Activated B cell treated with CpG ODN at 0.5 μM for 24 hours (primary cell): Measurements from ENCODE around the gene PSMA1. TPM values are rescaled to one million over a fixed set of nuclear protein-coding genes. Genes with fewer than 3 reads are reported as not detected.
"Not testable (repeated sequence)": the region's sequence is repeated elsewhere in the genome, so short reads cannot be mapped to it uniquely, and the experiment has no call there.

Experiments
- ATAC-seq: fragments of 200-7000 bp; cut with Tn5 transposase; one replicate; pipeline ENCODE4 v1.10.0; 2021; ENCODE audit warnings: low read depth, mild to moderate bottlenecking, moderate library complexity
- CTCF ChIA-PET: fragments of 350-600 bp; sonication (Branson Sonifier 250); formaldehyde crosslinking; loops from one replicate; lab custom pipeline; 2021; ENCODE audit warnings: antibody characterized with exemption; lab: Charles Lee
- POLR2A ChIA-PET: fragments of 350-600 bp; sonication (Branson Sonifier 250); formaldehyde crosslinking; loops from one replicate; lab custom pipeline; 2021; ENCODE audit warnings: antibody characterized with exemption; lab: Charles Lee
- DNase-seq: peaks from one replicate; pipeline ENCODE4 v3.0.0; 2022
- H3K27ac Mint-ChIP-seq: one replicate; pipeline ENCODE4 v1.8.0; 2020; ENCODE audit warnings: mixed read lengths
- H3K27me3 Mint-ChIP-seq: one replicate; pipeline ENCODE4 v1.8.0; 2021; ENCODE audit warnings: mixed read lengths
- H3K36me3 Mint-ChIP-seq: one replicate; pipeline ENCODE4 v1.8.0; 2021; ENCODE audit warnings: low read depth, mixed read lengths
- H3K4me1 Mint-ChIP-seq: one replicate; pipeline ENCODE4 v1.8.0; 2021; ENCODE audit warnings: mixed read lengths
- H3K4me3 Mint-ChIP-seq: one replicate; pipeline ENCODE4 v1.8.0; 2020; ENCODE audit warnings: mild to moderate bottlenecking, mixed read lengths
- H3K9me3 Mint-ChIP-seq: one replicate; pipeline ENCODE4 v1.8.0; 2020; ENCODE audit warnings: mixed read lengths
- intact Hi-C: fragments of 100-400 bp; cut with micrococcal nuclease; formaldehyde crosslinking; loops from one replicate; pipeline ENCODE4 v1.15.1; 2024
- total RNA-seq: library from RNA; stranded (reverse); gene quantifications from 2 replicates; pipeline ENCODE4 v1.2.3, GENCODE V29; 2022
- TF ChIP-seq, protein P1 (sequence below): fragments of 200-600 bp; IDR thresholded peaks from one replicate; pipeline ENCODE4 v1.8.0; 2022; ENCODE audit warnings: antibody characterized with exemption, mild to moderate bottlenecking

Gene PSMA1
- total RNA-seq, 1 donor from 2014 or later = 184 TPM

DNA sequence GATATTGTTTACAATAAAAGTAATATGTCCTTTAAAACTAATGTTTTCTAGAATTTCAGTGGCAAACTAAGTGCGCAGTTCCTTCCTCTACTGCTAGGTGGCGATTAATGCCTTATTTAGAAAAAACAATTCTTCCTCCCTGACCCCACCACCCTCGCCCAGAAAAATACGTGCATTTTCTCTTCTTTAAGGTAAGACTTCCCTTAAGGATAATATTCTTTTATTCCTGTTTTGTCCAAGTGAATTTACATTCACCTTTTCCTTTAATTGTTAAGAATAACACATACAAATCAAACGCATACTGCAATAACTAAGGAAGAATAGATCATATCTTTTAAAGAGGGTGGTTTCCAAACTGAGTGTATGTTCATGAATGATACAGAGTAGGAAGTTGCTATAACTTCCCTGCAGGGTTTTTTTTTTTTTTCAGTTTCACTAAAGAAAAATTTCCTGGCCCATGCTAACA, 17.0 kb upstream of the PSMA1 start:
- Mint-ChIP-seq H3K36me3 (no peaks in the 10 kb centered on the region), H3K9me3 (no peaks in the 10 kb centered on the region), H3K27me3 (no peaks in the 10 kb centered on the region), H3K4me1 (peaks cover 9% of the 10 kb centered on the region), H3K4me3 (peak overlapping the region; percentile 80), H3K27ac (peak overlapping the region; percentile 81)
- ATAC-seq = peak; percentile 88
- TF ChIP-seq, protein P1, sequence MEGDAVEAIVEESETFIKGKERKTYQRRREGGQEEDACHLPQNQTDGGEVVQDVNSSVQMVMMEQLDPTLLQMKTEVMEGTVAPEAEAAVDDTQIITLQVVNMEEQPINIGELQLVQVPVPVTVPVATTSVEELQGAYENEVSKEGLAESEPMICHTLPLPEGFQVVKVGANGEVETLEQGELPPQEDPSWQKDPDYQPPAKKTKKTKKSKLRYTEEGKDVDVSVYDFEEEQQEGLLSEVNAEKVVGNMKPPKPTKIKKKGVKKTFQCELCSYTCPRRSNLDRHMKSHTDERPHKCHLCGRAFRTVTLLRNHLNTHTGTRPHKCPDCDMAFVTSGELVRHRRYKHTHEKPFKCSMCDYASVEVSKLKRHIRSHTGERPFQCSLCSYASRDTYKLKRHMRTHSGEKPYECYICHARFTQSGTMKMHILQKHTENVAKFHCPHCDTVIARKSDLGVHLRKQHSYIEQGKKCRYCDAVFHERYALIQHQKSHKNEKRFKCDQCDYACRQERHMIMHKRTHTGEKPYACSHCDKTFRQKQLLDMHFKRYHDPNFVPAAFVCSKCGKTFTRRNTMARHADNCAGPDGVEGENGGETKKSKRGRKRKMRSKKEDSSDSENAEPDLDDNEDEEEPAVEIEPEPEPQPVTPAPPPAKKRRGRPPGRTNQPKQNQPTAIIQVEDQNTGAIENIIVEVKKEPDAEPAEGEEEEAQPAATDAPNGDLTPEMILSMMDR = peak; percentile 86
- ChIA-PET CTCF (interaction anchor here (0.9 to 4.5 kb wide), 3 partner anchors 17 to 370 kb away, joined by 3 to 32 read pairs (median 6); partner anchors contain the start of gene PDE3B), POLR2A (interaction anchor here (0.7 to 2.1 kb wide), 3 partner anchors 107 to 255 kb away, joined by 3 to 9 read pairs (median 6); partner anchors contain the start of gene PDE3B)
- intact Hi-C loops = loop anchor here (1.0 to 5.0 kb wide), 10 partner anchors 17 to 671 kb away; partner anchors contain the start of gene PSMA1
- DNase-seq = no peak

DNA sequence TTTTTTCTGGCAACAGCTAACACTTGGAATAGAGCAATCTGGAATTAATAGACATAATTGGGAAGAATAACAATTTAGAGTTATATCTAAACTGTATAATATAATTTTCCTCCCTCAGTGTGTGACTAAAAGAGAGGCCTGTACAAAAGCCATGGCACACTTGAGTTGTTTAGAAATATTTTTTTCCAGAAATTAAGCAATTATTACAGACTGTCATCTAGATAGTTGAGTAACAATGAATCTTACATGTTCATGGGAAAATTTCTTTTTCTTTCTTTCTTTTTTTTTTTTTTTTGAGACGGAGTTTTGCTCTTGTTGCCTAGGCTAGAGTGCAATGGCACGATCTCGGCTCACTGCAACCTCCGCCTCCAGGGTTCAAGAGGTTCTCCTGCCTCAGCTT, 15.0 kb upstream of the PSMA1 start:
- H3K27ac Mint-ChIP-seq, H3K9me3 Mint-ChIP-seq, POLR2A ChIA-PET, ATAC-seq, H3K27me3 Mint-ChIP-seq, H3K4me1 Mint-ChIP-seq, DNase-seq, H3K4me3 Mint-ChIP-seq, H3K36me3 Mint-ChIP-seq: not testable (repeated sequence)
- intact Hi-C loops = loop anchor here (5.0 kb wide), 1 partner anchor 42 kb away; no protein-coding TSS in a partner anchor
- CTCF ChIA-PET = interaction anchor here (0.9 to 4.3 kb wide), 3 partner anchors 122 to 372 kb away, joined by 3 to 28 read pairs (median 4); partner anchors contain the start of gene CYP2R1

DNA sequence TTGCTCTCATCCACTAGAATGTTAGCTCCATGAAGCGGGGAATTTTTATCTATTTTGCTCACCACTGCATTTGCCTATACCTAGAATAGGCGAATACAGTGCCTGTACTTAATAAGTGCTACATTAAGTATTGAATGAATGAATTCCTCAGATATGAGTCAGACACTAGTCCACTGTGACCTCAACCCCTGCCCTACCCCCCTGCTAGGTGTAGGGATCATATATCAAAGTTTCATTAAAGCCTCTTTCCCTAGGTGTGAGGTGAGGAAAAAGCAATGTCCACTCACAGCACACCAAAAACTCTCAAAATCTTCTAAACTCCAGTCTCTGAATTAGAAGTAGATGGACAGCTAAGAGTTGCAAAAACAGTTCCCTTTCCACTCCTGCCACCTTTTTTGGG, 9.8 kb upstream of the PSMA1 start:
- no peaks in the 10 kb centered on the region for H3K36me3 Mint-ChIP-seq
- ChIA-PET CTCF (interaction anchor here (1.0 kb wide), 1 partner anchor 378 kb away, joined by 3 read pairs; no protein-coding TSS in a partner anchor), POLR2A (no interaction called here)
- no peak overlapping the region for H3K4me3 Mint-ChIP-seq
- ATAC-seq (no peak), DNase-seq (no peak)
- no peaks in the 10 kb centered on the region for H3K9me3 Mint-ChIP-seq
- H3K4me1 Mint-ChIP-seq = no peaks in the 10 kb centered on the region
- TF ChIP-seq, protein P1 = no peak
- H3K27ac Mint-ChIP-seq = no peak overlapping the region
- H3K27me3 Mint-ChIP-seq = no peaks in the 10 kb centered on the region
- intact Hi-C loops = no loop called here

DNA sequence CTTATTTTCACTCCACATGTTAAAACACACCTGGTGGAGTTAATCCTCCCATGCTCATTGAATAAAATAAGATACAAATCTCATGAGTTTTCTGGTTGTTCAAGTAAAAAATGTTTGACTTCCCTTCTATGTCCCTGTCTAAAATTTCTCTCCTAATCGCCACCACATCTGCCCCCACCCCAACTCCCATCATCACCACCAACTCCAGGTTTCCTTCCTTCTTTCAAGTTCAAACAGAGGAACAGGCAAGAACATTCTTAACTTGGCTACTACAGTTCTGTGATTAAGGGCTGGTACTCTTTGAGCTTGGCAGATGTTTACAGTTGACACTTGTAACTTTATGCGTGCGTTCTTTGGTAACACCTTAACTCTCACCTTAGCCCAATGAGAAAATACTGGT, 9.1 kb upstream of the PSMA1 start:
- DNase-seq = no peak
- TF ChIP-seq, protein P1 = no peak
- Mint-ChIP-seq H3K4me3 (no peak overlapping the region), H3K27me3 (no peaks in the 10 kb centered on the region), H3K4me1 (no peaks in the 10 kb centered on the region), H3K9me3 (no peaks in the 10 kb centered on the region), H3K36me3 (no peaks in the 10 kb centered on the region), H3K27ac (no peak overlapping the region)
- no peak for ATAC-seq
- CTCF ChIA-PET = interaction anchor here (1.0 kb wide), 1 partner anchor 379 kb away, joined by 3 read pairs; no protein-coding TSS in a partner anchor
- intact Hi-C loops = no loop called here
- POLR2A ChIA-PET = no interaction called here

DNA sequence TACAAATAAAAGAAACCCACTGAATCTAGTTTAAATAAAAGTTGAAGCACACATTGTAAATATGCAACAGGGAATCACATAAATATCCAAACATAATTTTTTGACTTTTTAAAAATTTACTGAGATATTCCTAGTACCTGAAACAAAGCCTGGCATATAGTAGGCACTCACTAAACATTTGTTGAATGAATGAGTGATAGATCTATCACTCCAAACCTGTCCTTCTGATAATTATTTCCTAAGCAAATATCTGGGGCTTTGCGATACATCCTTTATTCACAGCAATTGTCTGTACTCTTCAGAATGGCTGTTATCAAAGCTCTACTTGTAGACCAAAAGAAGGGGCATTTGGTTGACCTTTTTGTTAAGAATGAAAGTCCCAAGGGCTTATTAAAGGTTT, 2.6 kb upstream of the PSMA1 start:
- ChIA-PET CTCF (interaction anchor here (1.0 to 2.2 kb wide), 2 partner anchors 381 to 384 kb away, joined by 4 to 8 read pairs; no protein-coding TSS in a partner anchor), POLR2A (no interaction called here)
- Mint-ChIP-seq H3K4me3 (no peak overlapping the region), H3K36me3 (peaks cover 22% of the 10 kb centered on the region), H3K9me3 (no peaks in the 10 kb centered on the region), H3K27ac (no peak overlapping the region), H3K4me1 (peaks cover 24% of the 10 kb centered on the region), H3K27me3 (no peaks in the 10 kb centered on the region)
- intact Hi-C loops = loop anchor here (5.0 kb wide), 2 partner anchors 684 to 856 kb away; partner anchors contain the start of gene FAR1
- ATAC-seq (no peak), DNase-seq (no peak)
- TF ChIP-seq, protein P1 = no peak
